NT2/D1 (cell line): ENCODE data around the gene HOXA1.

Experiments
- SUZ12 ChIP-seq: IDR thresholded peaks from 2 replicates; pipeline ENCODE4 v1.6.1; 2011; ENCODE audit not compliant: insufficient read length, insufficient read depth; ENCODE audit errors: extremely low read depth
- YY1 ChIP-seq: IDR thresholded peaks from 2 replicates; pipeline ENCODE4 v1.6.1; 2011; ENCODE audit not compliant: insufficient read length, insufficient read depth

- no peak for TF ChIP-seq SUZ12
- TF ChIP-seq YY1 = no peak
Observed at GRCh38 chr7:27126596-27127327, 31.0 kb upstream of the HOXA1 start.
